ENCODE data around the gene C6orf89. TPM values are rescaled to one million over a fixed set of nuclear protein-coding genes. Genes with fewer than 3 reads are reported as not detected.
A peak's percentile ranks its signal among the peaks of the same experiment; 100 is the strongest.
"Not testable (repeated sequence)": the region's sequence is repeated elsewhere in the genome, so short reads cannot be mapped to it uniquely, and the experiment has no call there.

Gene C6orf89
- total RNA-seq, 1 donor from 2014 or later: 26.2 TPM

DNA sequence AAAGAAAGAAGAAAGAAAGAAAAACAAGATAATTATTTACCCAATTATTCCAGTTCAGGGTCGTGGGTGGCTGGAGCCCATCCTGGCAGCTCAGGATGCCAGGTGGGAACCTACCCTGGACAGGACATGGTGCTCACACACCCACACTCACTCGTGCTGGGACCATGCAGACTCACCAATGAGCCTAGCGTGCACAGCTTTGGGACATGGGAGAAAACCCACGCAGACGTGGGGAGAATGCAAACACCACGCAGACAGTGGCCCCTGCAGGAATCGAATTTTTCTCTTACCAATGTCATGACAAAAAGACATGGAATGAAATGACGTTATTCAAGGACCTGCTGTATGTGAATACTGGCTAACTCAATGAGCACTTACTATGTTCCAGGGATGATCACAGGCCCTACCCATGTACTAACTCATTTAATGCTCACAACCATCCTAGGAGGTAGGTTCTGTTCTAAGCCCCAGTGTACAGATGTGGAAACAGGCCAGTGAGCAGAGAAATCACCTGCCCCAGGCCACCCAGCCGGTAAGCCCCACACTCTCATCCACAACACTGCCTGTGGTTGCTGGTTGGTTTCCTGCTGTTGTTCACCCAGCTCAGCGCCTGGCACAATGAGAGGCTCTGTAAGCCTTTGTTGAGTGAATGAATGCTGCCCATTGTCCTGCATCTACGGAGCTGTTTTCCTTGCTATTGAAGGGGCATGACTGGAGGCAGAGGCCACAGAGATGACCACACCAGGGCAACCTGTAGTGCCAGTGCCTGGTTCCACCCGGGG, 62.0 kb downstream of the C6orf89 start:
- DNase-seq (ENCODE audit: low read depth, low spot score): no peak

DNA sequence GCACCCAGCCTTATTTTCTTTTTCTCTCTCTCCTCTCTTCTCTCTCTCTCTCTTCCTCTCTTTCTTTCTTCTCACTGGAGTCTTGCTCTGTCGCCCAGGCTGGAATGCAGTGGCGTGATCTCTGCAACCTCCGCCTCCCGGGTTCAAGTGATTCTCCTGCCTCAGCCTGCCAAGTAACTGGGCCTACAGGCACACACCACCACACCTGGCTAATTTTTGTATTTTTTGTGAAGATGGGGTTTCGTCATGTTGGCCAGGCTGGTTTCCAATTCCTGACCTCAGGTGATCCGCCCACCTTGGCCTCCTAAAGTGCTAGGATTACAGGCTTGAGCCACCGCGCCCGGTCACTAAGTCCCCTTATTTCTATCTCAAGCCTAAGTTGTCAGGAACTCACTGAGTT, 63.3 kb downstream of the C6orf89 start:
- not testable (repeated sequence) for DNase-seq (ENCODE audit: low read depth, low spot score)

DNA sequence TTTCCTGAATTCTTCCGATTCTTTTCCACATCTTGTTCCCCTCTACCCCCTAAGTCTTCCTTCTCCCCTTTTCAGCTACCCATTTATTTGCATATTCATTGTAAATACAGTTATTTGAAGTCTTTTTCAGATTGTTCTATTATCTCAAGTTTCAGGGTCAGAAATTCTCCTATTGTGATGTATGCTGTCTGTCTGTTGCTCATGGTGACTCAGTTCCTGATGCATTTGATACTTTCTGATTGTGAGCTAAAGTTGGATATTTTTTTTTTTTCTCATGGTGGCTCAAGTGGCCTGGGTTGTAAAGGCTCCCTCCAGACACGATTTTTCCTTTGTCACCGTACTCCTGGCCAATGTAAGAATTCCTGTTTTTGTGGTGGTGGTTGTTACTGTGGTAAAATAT, 63.9 kb downstream of the C6orf89 start:
- peak; percentile 68 for DNase-seq (ENCODE audit: low read depth, low spot score)

DNA sequence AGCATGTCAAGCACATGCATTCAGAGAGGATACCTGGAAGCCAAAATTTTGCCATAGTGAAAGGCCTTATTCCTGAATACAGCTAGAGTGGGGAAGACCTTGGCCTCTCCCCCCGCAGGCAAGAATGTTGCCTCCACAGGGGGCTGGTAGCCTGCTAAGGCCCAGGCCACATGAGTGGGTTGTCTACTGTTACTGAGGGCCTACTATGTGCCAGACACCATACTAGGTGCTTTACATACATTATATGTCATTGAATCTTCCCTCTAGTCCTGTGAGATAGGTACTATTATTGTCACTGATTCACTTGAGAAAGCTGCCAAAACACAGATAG, 68.1 kb downstream of the C6orf89 start:
- DNase-seq (ENCODE audit: low read depth, low spot score): no peak

- no peak for DNase-seq (ENCODE audit: low read depth, low spot score)
Observed at GRCh38 chr6:36954262-36954931, 68.6 kb downstream of the C6orf89 start, which contains the start of gene PI16. Gene PI16, plus strand, starts transcription at chr6:36954738. Its CDS starts 23 bp downstream, at chr6:36954761.

GRCh38 chr6:36955136-36955535, 69.4 kb downstream of the C6orf89 start:
- DNase-seq (ENCODE audit: low read depth, low spot score): no peak

- DNase-seq (ENCODE audit: low read depth, low spot score): no peak
Observed at GRCh38 chr6:36955671-36956445, 70.1 kb downstream of the C6orf89 start.

GRCh38 chr6:36956446-36956820, 70.7 kb downstream of the C6orf89 start:
- DNase-seq (ENCODE audit: low read depth, low spot score): no peak

DNA sequence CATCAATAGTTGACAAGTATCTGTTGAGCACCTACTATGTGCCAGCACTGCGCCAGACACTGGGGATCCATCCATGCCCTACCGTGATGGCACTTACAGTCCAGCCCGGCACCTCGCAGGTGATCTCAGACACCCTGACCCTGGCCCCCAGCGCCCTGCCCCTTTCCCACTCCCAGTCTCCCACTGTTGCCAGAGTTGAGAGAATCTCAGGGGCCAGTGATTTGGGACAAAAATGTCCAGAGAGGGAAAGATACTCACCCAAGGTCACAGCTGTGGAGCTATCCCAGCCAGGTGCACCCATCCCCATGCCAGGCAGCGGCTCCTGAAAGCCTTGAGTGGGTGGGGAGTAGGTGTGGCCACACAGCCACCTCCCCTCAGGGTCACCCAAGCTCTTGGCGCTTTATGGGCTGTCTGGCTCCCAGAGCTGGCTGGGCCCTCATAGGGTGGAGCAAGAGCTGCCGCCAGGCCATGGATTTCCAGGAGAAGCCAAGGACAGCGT, 72.1 kb downstream of the C6orf89 start:
- no peak for DNase-seq (ENCODE audit: low read depth, low spot score)

- DNase-seq (ENCODE audit: low read depth, low spot score): no peak
Observed at GRCh38 chr6:36958775-36959554, 73.2 kb downstream of the C6orf89 start.

- DNase-seq (ENCODE audit: low read depth, low spot score): no peak
Observed at GRCh38 chr6:36959555-36960250, 74.0 kb downstream of the C6orf89 start.

DNA sequence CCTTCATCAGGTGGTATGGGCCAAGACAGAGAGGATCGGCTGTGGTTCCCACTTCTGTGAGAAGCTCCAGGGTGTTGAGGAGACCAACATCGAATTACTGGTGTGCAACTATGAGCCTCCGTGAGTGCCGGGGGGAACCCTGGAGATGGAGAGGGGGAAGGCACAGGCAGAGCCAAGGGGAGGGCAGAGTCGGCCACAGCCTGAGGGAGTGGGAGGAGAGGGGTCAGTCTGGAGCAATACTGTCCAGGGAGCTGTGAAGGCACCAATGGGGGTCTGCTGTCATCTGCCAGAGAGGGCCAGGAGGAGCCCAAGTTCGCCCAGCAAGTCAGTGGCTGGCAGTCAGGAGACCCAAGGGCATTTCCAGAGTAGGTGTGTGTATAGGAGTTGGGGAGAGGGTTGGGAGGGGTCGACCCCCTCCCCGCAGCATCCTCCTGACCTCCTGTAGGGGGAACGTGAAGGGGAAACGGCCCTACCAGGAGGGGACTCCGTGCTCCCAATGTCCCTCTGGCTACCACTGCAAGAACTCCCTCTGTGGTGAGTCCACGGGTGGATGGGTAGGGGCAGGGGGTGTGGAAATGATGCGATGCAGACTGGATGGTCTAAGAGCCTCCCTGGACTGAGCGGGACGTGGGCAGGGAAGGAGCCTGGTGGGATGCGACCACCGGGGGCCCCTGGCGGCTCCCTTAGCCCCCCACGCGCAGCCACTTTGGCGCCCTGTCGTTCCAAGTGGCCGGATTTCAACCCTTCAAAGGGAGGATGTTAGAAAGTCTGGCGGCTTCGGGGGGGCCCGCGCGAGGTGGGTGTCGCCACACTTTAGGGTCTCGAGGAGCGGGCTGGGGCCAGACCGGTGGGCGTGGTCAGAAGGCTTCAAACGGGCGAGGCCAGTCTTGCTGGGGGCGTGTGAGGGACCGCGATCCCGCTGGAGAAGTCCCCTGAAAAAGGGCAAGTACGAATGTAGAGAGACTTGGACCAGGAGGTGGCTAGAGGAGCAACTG, 76.0 kb downstream of the C6orf89 start:
- DNase-seq (ENCODE audit: low read depth, low spot score): no peak

DNA sequence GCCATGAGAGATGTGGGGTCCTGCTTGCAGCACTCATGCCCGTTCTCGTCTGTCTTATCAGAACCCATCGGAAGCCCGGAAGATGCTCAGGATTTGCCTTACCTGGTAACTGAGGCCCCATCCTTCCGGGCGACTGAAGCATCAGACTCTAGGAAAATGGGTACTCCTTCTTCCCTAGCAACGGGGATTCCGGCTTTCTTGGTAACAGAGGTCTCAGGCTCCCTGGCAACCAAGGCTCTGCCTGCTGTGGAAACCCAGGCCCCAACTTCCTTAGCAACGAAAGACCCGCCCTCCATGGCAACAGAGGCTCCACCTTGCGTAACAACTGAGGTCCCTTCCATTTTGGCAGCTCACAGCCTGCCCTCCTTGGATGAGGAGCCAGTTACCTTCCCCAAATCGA, 77.1 kb downstream of the C6orf89 start:
- no peak for DNase-seq (ENCODE audit: low read depth, low spot score)

DNA sequence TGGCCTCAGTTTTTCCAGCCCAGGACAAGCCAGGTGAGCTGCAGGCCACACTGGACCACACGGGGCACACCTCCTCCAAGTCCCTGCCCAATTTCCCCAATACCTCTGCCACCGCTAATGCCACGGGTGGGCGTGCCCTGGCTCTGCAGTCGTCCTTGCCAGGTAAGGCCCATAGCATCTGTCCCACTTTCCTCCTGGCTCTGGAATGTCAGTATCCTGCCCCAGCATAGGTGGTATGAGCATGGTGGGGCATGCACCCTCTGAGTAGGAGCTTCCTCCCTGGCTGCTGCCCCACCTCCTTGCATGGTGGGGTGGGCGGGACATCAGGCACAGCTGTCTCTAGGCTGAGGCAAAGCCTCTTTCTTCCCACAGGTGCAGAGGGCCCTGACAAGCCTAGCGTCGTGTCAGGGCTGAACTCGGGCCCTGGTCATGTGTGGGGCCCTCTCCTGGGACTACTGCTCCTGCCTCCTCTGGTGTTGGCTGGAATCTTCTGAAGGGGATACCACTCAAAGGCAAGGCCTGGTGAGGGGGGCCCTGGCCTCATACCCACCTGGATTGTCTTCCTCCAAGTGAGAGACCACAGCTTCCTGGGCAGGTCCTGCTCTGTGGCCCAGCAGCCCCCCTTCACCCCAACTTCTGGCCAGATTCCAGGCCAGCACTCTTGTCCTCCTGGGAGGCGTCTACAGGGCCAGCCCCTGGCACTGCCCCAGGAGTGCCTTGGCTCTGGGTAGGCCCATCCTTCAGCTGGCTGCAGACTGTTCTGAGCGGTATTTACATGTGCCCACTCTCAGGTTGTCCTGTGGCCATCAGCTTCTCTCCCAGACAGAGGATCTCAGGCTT, 77.9 kb downstream of the C6orf89 start:
- DNase-seq (ENCODE audit: low read depth, low spot score): no peak

DNA sequence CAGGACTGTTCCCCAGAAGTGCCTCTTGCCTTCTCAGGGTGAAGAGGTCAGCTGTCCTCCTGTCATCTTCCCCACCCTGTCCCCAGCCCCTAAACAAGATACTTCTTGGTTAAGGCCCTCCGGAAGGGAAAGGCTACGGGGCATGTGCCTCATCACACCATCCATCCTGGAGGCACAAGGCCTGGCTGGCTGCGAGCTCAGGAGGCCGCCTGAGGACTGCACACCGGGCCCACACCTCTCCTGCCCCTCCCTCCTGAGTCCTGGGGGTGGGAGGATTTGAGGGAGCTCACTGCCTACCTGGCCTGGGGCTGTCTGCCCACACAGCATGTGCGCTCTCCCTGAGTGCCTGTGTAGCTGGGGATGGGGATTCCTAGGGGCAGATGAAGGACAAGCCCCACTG, 78.6 kb downstream of the C6orf89 start:
- DNase-seq (ENCODE audit: low read depth, low spot score): no peak

DNA sequence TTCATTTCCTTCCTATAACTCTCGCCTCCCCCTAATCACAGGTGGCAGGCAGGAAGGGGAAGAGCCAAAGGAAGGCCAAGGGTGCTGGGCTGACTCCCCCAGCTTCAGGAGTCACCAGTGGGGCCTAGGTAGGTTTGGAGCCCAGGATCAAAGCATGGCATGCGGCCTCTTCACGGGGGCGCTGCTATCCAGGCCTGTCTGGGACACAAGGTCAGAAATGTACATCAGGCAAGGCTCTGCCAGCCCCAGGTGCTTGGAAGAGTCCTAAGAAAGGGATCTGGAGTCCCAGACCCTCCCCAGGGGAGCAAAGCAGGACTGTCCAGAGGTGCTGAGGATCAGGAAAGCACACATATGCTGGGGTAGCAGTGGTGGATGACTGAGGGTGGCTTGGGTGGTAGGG, 79.2 kb downstream of the C6orf89 start:
- no peak for DNase-seq (ENCODE audit: low read depth, low spot score)

DNA sequence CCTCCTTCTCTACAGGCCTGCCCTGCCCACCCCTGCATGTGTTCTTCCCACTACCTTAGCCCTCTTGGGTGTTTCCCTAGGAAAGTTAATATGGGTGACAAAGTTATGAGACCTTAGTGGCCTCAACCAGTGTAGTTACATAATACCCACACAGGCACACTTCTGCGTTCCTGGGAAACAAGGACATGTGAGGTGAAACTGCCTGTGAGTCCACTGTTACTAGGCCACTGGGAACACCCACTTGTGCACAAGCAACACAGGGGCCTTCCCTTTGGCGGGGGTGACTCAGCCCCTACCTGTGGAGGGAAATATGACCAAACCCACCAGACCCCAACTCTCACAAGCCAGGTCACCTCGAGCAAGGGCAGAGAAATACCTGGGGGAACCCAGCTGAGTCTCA, 81.5 kb downstream of the C6orf89 start:
- no peak for DNase-seq (ENCODE audit: low read depth, low spot score)

GRCh38 chr6:36967757-36968156, 82.0 kb downstream of the C6orf89 start:
- DNase-seq (ENCODE audit: low read depth, low spot score): no peak

Measured in pulmonary artery endothelial cell (primary cell).